Tibial nerve (tissue), 4 donors: Measurements from ENCODE around the gene SOWAHA. TPM values are rescaled to one million over a fixed set of nuclear protein-coding genes. Genes with fewer than 3 reads are reported as not detected.

Source experiments
- DNase-seq, 2 donors: peaks; one replicate each; pipeline ENCODE4 v3.0.0-alpha.2; 2019; ENCODE audit warnings: low spot score in 2 of 2
- H3K27ac ChIP-seq, 4 donors: fragments of 200-600 bp; sonication (generic) in 3 of 4; one replicate each; pipeline ENCODE4 v1.5.1; 2017 to 2019; ENCODE audit warnings: mild to moderate bottlenecking in 1 of 4
- H3K27me3 ChIP-seq, 2 donors: fragments of 200-600 bp; sonication (generic) in 1 of 2; one replicate each; pipeline versions ENCODE4 v1.5.1 to v1.6.0; 2017 to 2019
- H3K36me3 ChIP-seq, 3 donors: fragments of 200-600 bp; sonication (generic); one replicate each; pipeline ENCODE4 v1.5.1; 2018 to 2019
- H3K4me1 ChIP-seq, 4 donors: fragments of 200-600 bp; sonication (generic) in 3 of 4; one replicate each; pipeline ENCODE4 v1.5.1; 2017 to 2019
- H3K4me3 ChIP-seq, 4 donors: fragments of 200-600 bp; sonication (generic) in 3 of 4; one replicate each; pipeline ENCODE4 v1.5.1; 2017 to 2019; ENCODE audit warnings: mild to moderate bottlenecking in 1 of 4, moderate library complexity in 1 of 4
- H3K9me3 ChIP-seq, 4 donors: fragments of 200-600 bp; sonication (generic) in 3 of 4; one replicate each; pipeline ENCODE4 v1.5.1; 2017 to 2019
- CTCF ChIP-seq, 5 experiments: fragments of 200-600 bp in 3 of 5; fragments of 450-650 bp in 2 of 5; sonication (generic) in 3 of 5; IDR thresholded peaks; one replicate each; pipeline ENCODE4 v1.5.1; 2016 to 2019; ENCODE audit warnings: antibody characterized with exemption in 5 of 5, mild to moderate bottlenecking in 3 of 5, moderate library complexity in 2 of 5
- EP300 ChIP-seq, 2 donors: sonication (generic); formaldehyde crosslinking; IDR thresholded peaks; one replicate each; pipeline ENCODE4 v1.6.1; 2017; ENCODE audit warnings: antibody characterized with exemption in 2 of 2, mild to moderate bottlenecking in 1 of 2
- POLR2A ChIP-seq, 2 donors: fragments of 450-650 bp; IDR thresholded peaks; one replicate each; pipeline ENCODE4 v1.6.1; 2017; ENCODE audit warnings: antibody characterized with exemption in 2 of 2, mild to moderate bottlenecking in 2 of 2, moderate library complexity in 2 of 2
- WGBS, 2 donors: methylation state at CpG; one replicate each; pipeline ENCODE4 v1.1.5; 2018; 5-methylcytosine and 5-hydroxymethylcytosine counted together
- total RNA-seq, 4 donors: library from RNA; depleted of rRNA; stranded (reverse); fragments of >200 nt; gene quantifications; one replicate each; pipeline ENCODE4 v1.1.0, GENCODE V29; 2016

Gene SOWAHA
- total RNA-seq, 4 donors from 2014 or later: 0.44 to 2.9 (median 0.99) TPM

- no peaks in the 10 kb centered on the region for H3K36me3 ChIP-seq
- no peak for TF ChIP-seq POLR2A (IDR thresholded peaks at IDR 0.05)
- TF ChIP-seq CTCF (IDR thresholded peaks at IDR 0.05): peak in 1 of 5 experiments; percentile 36
- WGBS, 2 donors: 2 to 4% methylated on average over 15 to 41 of the region's 82 CpGs
- peaks cover 0 to 49% (median 12%) of the 10 kb centered on the region in 4 donors for H3K4me1 ChIP-seq
- DNase-seq: peak in 1 of 2 donors; percentile 39
- peak within 1 kb of the TSS; percentile 72 to 88 (median 83) for H3K27ac ChIP-seq
- peak within 1 kb of the TSS; percentile 74 to 89 (median 86) for H3K4me3 ChIP-seq
- no peaks in the 10 kb centered on the region for H3K27me3 ChIP-seq
- H3K9me3 ChIP-seq: no peaks in the 10 kb centered on the region
Measured at GRCh38 chr5:132777209-132778069, 35.7 kb upstream of the SOWAHA start, which contains the start of gene SEPTIN8. SEPTIN8 (minus strand) TSS chr5:132777239; CDS start chr5:132777137, 102 bp downstream.

- Histone ChIP-seq H3K27ac (peak overlapping the region in 3 of 4 donors; percentile 80 to 88 (median 86)), H3K4me3 (peak overlapping the region; percentile 74 to 89 (median 86)), H3K27me3 (no peaks in the 10 kb centered on the region), H3K9me3 (no peaks in the 10 kb centered on the region), H3K36me3 (no peaks in the 10 kb centered on the region), H3K4me1 (peaks cover 0 to 42% (median 12%) of the 10 kb centered on the region in 4 donors)
- 81 to 84% methylated on average over 4 of the region's 4 CpGs for WGBS, 2 donors
- TF ChIP-seq CTCF (IDR thresholded peaks at IDR 0.05) (no peak), EP300 (IDR thresholded peaks at IDR 0.05) (no peak), POLR2A (IDR thresholded peaks at IDR 0.05) (no peak)
- no peak for DNase-seq
Measured at GRCh38 chr5:132778129-132778528, 35.0 kb upstream of the SOWAHA start.

- 96% methylated on average over 5 of the region's 5 CpGs for WGBS, 2 donors
- no peak for TF ChIP-seq POLR2A (IDR thresholded peaks at IDR 0.05)
- TF ChIP-seq CTCF (IDR thresholded peaks at IDR 0.05): no peak
- TF ChIP-seq EP300 (IDR thresholded peaks at IDR 0.05): no peak
- H3K36me3 ChIP-seq: no peaks in the 10 kb centered on the region
- no peak overlapping the region for H3K27ac ChIP-seq
- H3K9me3 ChIP-seq: no peaks in the 10 kb centered on the region
- no peaks in the 10 kb centered on the region for H3K27me3 ChIP-seq
- peaks cover 0 to 37% (median 12%) of the 10 kb centered on the region in 4 donors for H3K4me1 ChIP-seq
- DNase-seq: no peak
- no peak overlapping the region for H3K4me3 ChIP-seq
Measured at GRCh38 chr5:132778856-132779255, 34.2 kb upstream of the SOWAHA start.

GRCh38 chr5:132779961-132780360, 33.1 kb upstream of the SOWAHA start:
- DNase-seq: no peak
- WGBS, 2 donors: 76 to 81% methylated on average over 3 of the region's 3 CpGs
- Histone ChIP-seq H3K27ac (no peak overlapping the region), H3K36me3 (no peaks in the 10 kb centered on the region), H3K9me3 (no peaks in the 10 kb centered on the region), H3K27me3 (no peaks in the 10 kb centered on the region), H3K4me1 (peaks cover 0 to 26% (median 12%) of the 10 kb centered on the region in 4 donors), H3K4me3 (no peak overlapping the region)
- TF ChIP-seq EP300 (IDR thresholded peaks at IDR 0.05) (no peak), CTCF (IDR thresholded peaks at IDR 0.05) (no peak), POLR2A (IDR thresholded peaks at IDR 0.05) (no peak)

- 91 to 98% methylated on average over 1 of the region's 1 CpG for WGBS, 2 donors
- DNase-seq: no peak
Measured at GRCh38 chr5:132780577-132780976, 32.5 kb upstream of the SOWAHA start.

More at GRCh38 chr5:132780577-132780976, 32.5 kb upstream of the SOWAHA start:
- Histone ChIP-seq H3K4me3 (no peak overlapping the region), H3K4me1 (peaks cover 0 to 19% (median 12%) of the 10 kb centered on the region in 4 donors), H3K9me3 (no peaks in the 10 kb centered on the region), H3K27ac (no peak overlapping the region), H3K27me3 (no peaks in the 10 kb centered on the region), H3K36me3 (no peaks in the 10 kb centered on the region)
- no peak for TF ChIP-seq POLR2A (IDR thresholded peaks at IDR 0.05)
- no peak for TF ChIP-seq CTCF (IDR thresholded peaks at IDR 0.05)
- TF ChIP-seq EP300 (IDR thresholded peaks at IDR 0.05): no peak
